ENCODE results near the gene CDH10. TPM values are rescaled to one million over a fixed set of nuclear protein-coding genes. Genes with fewer than 3 reads are reported as not detected.
A peak's percentile ranks its signal among the peaks of the same experiment; 100 is the strongest.

The CDH10 gene
- polyA plus RNA-seq, 3 donors = not detected

GRCh38 chr5:24487368-24488229 lies 157.2 kb downstream of the CDH10 start:
- no peaks in the 10 kb centered on the region for H3K36me3 ChIP-seq (replicated peaks in 1 of 2; ENCODE audit: control insufficient read depth in 1 of 2, insufficient read depth in 2 of 2, low read length in 2 of 2)
- H3K4me2 ChIP-seq (replicated peaks; ENCODE audit: extremely low read depth, low read length, poor library complexity, severe bottlenecking) = no peak overlapping the region
- no peak overlapping the region for H3K27ac ChIP-seq (ENCODE audit: low read depth in 1 of 2, low read length in 2 of 2)
- no peak overlapping the region for H3K4me3 ChIP-seq (replicated peaks in 1 of 3; ENCODE audit: low read depth in 2 of 3, low read length in 3 of 3)
- H4K20me1 ChIP-seq (ENCODE audit: insufficient read depth, low read length) = no peaks in the 10 kb centered on the region
- H3K27me3 ChIP-seq (ENCODE audit: control insufficient read depth in 2 of 2, insufficient read depth in 2 of 2, low read length in 2 of 2) = no peaks in the 10 kb centered on the region
- H3K4me3 Mint-ChIP-seq = no peak overlapping the region
- H2AFZ ChIP-seq (ENCODE audit: insufficient read depth, low read depth, low read length, poor library complexity, severe bottlenecking) = no peak overlapping the region
- H3K27me3 Mint-ChIP-seq (ENCODE audit: low read depth in 3 of 3) = no peaks in the 10 kb centered on the region
- TF ChIP-seq, protein P1, sequence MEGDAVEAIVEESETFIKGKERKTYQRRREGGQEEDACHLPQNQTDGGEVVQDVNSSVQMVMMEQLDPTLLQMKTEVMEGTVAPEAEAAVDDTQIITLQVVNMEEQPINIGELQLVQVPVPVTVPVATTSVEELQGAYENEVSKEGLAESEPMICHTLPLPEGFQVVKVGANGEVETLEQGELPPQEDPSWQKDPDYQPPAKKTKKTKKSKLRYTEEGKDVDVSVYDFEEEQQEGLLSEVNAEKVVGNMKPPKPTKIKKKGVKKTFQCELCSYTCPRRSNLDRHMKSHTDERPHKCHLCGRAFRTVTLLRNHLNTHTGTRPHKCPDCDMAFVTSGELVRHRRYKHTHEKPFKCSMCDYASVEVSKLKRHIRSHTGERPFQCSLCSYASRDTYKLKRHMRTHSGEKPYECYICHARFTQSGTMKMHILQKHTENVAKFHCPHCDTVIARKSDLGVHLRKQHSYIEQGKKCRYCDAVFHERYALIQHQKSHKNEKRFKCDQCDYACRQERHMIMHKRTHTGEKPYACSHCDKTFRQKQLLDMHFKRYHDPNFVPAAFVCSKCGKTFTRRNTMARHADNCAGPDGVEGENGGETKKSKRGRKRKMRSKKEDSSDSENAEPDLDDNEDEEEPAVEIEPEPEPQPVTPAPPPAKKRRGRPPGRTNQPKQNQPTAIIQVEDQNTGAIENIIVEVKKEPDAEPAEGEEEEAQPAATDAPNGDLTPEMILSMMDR (IDR thresholded peaks at IDR 0.05) = no peak
- WGBS (ENCODE audit: insufficient coverage) = 88% methylated on average over 12 of the region's 19 CpGs
- intact Hi-C loops (cut with micrococcal nuclease) = no loop called here
- DNase-seq = no peak
- no peak overlapping the region for H3K9ac ChIP-seq (ENCODE audit: insufficient read depth, low read length, poor library complexity, severe bottlenecking)
- H3K9me3 Mint-ChIP-seq = peaks cover 0 to 3% (median 0%) of the 10 kb centered on the region in 7 donors
- no peaks in the 10 kb centered on the region for H3K36me3 Mint-ChIP-seq
- no peaks in the 10 kb centered on the region for H3K4me1 Mint-ChIP-seq
- H3K27ac Mint-ChIP-seq = peak overlapping the region in 1 of 7 donors; percentile 12
- H3K79me2 ChIP-seq (ENCODE audit: insufficient read depth, low read length) = no peaks in the 10 kb centered on the region
- H3K9me3 ChIP-seq (replicated peaks in 1 of 2; ENCODE audit: control insufficient read depth in 1 of 2, insufficient read depth in 1 of 2, low read length in 2 of 2) = no peaks in the 10 kb centered on the region
- no peaks in the 10 kb centered on the region for H3K4me1 ChIP-seq (ENCODE audit: control insufficient read depth in 1 of 2, insufficient read depth in 2 of 2, low read length in 2 of 2)

GRCh38 chr5:24480952-24481351 lies 163.8 kb downstream of the CDH10 start:
- Mint-ChIP-seq H3K27ac (no peak overlapping the region), H3K27me3 (ENCODE audit: low read depth in 3 of 3) (peaks cover 0 to 2% (median 0%) of the 10 kb centered on the region in 3 donors), H3K4me3 (no peak overlapping the region), H3K4me1 (no peaks in the 10 kb centered on the region), H3K36me3 (no peaks in the 10 kb centered on the region), H3K9me3 (peaks cover 0 to 8% (median 3%) of the 10 kb centered on the region in 7 donors)
- Histone ChIP-seq H3K36me3 (replicated peaks in 1 of 2; ENCODE audit: control insufficient read depth in 1 of 2, insufficient read depth in 2 of 2, low read length in 2 of 2) (no peaks in the 10 kb centered on the region), H4K20me1 (ENCODE audit: insufficient read depth, low read length) (no peaks in the 10 kb centered on the region), H2AFZ (ENCODE audit: insufficient read depth, low read depth, low read length, poor library complexity, severe bottlenecking) (no peak overlapping the region), H3K4me2 (replicated peaks; ENCODE audit: extremely low read depth, low read length, poor library complexity, severe bottlenecking) (no peak overlapping the region), H3K4me1 (ENCODE audit: control insufficient read depth in 1 of 2, insufficient read depth in 2 of 2, low read length in 2 of 2) (no peaks in the 10 kb centered on the region), H3K9ac (ENCODE audit: insufficient read depth, low read length, poor library complexity, severe bottlenecking) (no peak overlapping the region), H3K4me3 (replicated peaks in 1 of 3; ENCODE audit: low read depth in 2 of 3, low read length in 3 of 3) (no peak overlapping the region), H3K27ac (ENCODE audit: low read depth in 1 of 2, low read length in 2 of 2) (no peak overlapping the region), H3K79me2 (ENCODE audit: insufficient read depth, low read length) (no peaks in the 10 kb centered on the region), H3K9me3 (replicated peaks in 1 of 2; ENCODE audit: control insufficient read depth in 1 of 2, insufficient read depth in 1 of 2, low read length in 2 of 2) (peaks cover 7% of the 10 kb centered on the region in 2 donors), H3K27me3 (ENCODE audit: control insufficient read depth in 2 of 2, insufficient read depth in 2 of 2, low read length in 2 of 2) (no peaks in the 10 kb centered on the region)
- TF ChIP-seq, protein P1 (IDR thresholded peaks at IDR 0.05) = no peak
- DNase-seq = no peak
- intact Hi-C loops (cut with micrococcal nuclease) = no loop called here
